GF-D8 (cell line): ENCODE measurements around the gene YKT6.
"Not testable (repeated sequence)": the region's sequence is repeated elsewhere in the genome, so short reads cannot be mapped to it uniquely, and the experiment has no call there.

Source experiments
- DNase-seq: peaks from one replicate; lab custom pipeline; 2025; lab: John Stamatoyannopoulos, UW

Gene YKT6

DNA sequence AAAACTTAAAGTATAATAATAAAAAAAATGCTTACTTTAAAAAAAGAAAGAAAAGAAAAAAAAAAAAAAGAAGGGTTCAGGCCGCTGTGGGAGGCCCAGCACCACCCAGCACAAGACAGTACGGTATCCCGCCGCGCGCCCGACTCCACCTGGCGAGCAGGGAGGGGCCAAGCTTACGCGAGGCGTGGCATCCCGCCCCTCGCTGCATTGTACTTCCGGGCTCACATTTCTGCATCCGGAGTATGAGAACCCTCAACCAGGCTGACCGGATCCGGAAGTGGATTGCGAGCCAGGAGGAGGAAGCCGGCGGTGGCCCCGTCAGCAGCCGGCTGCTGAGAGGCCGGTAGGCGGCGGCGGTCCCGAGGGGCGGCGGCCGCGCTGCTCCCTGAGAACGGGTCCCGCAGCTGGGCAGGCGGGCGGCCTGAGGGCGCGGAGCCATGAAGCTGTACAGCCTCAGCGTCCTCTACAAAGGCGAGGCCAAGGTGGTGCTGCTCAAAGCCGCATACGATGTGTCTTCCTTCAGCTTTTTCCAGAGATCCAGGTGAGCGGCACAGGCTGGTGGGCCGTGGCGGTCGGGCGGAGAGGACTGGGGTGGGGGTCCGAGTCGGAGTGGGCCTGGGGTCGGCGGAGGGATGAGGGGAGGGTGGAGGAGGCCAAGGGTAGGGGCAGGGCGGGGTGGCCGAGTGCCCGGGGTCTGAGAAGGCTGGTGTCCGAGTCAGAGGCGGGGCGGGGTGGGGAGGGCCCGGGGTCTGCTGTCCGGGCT lies at the start of gene YKT6:
YKT6 (plus strand) TSS at position 280 of the 763 bp plus-strand sequence; CDS start at position 438, 158 bp downstream.
- peak; percentile 95 for DNase-seq

- no peak for DNase-seq
These were observed 48.8 kb upstream of the YKT6 start for GRCh38 chr7:44151956-44152355.

- DNase-seq = no peak
These were observed 47.5 kb upstream of the YKT6 start for GRCh38 chr7:44152971-44153947.

- DNase-seq = no peak
These were observed 46.8 kb upstream of the YKT6 start for GRCh38 chr7:44153948-44154335.

- DNase-seq = no peak
These were observed 46.1 kb upstream of the YKT6 start for GRCh38 chr7:44154703-44155102.

GRCh38 chr7:44155191-44156185 lies 45.3 kb upstream of the YKT6 start:
- no peak for DNase-seq

GRCh38 chr7:44156453-44157010 lies 44.2 kb upstream of the YKT6 start:
- no peak for DNase-seq

DNA sequence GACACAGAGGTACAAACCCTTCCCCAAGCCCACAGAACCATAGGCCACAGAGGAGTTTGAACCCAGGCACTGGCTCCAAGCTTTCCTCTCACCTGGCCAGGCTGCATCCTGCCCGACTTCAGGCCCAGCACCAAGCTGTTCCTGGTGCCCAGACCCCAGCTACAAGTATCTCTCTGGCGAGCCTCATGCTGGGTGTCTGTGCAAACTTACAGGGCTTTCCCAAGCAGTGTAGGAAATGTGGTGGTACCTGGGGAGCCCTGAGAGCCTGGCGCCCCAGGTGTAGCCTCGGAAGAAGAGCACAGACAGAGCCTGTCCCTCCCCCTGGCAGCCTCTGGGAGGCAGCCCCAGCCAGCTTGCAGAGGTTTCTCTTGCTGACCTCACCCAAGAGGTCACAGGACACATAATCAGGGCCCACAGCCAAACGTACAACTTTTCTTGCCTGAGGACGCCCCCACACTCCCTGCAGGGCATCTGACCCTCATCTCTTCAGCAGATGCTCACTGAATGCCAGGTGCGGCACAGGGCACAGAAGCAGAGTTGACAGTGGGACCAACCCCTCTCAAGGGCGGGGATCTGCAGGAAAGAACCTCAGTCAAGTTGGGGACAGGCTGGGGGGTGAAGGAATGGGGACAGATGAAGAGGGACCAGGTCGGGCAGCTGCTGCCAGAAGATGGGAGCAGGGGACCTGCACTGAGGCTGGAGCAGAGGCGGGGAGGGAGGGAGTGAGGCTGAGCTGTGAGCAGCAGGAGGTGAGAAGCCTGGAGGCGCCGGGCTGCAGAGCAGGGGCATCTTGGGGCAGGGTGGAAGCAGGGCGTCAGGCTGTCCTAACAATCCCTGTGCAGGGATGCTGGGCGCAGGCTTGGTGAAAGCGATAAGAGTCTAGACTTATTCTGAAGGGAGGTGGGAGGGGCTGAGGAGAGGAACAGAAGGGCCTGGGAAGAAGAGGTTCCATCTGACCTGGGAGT lies 43.4 kb upstream of the YKT6 start:
- DNase-seq = no peak

- DNase-seq = no peak
These were observed 42.5 kb upstream of the YKT6 start for GRCh38 chr7:44158096-44158872.

GRCh38 chr7:44158873-44159631 lies 41.7 kb upstream of the YKT6 start:
- no peak for DNase-seq

DNA sequence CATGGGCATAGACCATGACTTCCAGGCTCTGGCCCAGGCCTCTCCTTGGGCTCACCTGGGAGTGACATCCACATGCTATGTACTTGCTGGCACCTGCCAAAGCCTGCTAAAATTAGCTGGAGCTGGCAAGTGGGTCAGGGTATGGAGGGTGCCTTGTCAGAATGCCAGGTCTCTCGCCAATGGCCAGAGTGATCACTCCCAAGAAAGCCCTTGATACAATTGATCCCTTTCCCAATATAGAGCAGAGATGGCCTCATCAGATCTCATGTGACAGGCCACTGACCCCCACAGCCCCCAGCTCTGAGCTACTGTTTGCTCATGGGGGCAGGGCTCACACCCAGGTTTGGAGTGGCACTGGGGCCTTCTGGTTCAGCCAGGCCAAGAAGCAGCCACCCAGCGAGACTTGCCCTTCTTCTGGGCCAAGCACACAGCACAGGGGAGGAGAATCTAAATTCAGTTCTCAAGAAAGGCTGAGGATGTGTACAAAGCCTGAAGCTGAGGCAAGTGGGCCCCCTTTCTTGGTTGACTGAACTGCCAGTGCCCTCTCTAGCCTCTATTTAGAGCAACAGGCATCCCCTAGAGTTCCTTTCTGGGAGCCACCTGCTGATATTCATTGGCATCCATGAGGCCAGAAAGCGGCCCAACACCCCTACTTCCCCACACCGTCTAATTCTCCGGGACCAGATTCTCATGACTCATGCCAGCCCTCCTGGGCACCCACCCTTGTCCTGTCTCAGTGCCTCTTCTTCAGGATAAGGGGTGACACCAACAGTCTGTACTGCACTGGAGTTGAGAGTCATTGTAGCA lies 40.8 kb upstream of the YKT6 start:
- no peak for DNase-seq

DNA sequence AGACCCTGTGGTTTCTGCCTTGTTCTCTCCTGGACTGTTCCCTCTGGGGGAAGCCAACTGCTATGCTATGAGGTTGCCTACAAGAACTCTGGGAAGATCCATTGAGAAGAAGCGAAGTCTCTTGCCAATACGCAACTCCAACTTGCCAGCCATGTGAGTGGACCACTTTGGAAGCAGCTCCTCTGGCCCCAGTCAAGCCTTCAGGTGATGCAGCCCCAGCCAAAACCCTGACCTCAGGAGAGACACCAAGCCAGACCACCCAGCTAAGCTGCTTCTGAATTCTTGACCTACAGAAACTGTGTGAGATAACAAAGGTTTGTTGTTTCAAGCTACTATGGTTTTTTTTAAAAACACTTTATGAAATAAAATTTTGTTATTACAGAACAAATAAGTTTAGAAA lies 39.4 kb upstream of the YKT6 start:
- no peak for DNase-seq

DNA sequence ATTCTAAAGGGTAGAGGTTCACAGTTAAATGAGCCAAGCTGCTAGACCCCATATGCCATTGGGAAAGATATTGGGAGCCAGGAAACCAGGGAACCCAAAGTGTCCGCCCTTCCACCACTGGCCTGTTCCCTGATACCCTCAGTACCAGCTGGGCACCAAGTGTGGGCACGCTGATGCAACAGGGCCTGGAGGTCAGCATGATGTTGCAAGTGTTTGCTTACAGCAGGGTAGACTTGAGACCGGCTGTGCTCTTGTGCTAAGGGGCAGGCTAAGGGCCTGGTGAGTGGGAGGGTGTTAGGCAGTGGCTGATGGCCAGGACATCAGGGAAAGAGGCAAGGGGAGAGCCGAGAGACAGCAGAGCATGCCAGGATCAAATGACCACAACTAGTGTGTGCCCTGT lies 38.6 kb upstream of the YKT6 start:
- DNase-seq = no peak

- DNase-seq = no peak
These were observed 37.9 kb upstream of the YKT6 start for GRCh38 chr7:44162785-44163395.

DNA sequence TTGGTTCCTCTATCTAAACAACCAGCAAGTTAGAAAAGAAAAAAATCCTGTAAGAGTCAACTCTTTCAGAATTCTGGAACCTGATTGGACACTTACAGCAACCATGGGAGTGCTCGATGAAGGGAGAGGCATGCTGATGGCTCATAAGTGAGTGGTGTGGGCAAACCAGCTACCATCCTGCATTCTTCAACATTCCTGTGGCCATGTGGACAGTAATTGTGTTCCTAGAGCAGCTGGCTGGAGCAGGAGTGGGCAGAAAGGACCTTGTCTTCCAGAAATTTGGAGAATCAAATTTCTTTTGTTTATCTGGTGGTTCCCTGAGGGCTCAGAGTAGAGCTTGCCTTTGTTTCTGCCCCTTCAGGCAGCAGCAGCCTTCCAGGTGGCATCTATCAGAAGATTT lies 37.2 kb upstream of the YKT6 start:
- no peak for DNase-seq

DNA sequence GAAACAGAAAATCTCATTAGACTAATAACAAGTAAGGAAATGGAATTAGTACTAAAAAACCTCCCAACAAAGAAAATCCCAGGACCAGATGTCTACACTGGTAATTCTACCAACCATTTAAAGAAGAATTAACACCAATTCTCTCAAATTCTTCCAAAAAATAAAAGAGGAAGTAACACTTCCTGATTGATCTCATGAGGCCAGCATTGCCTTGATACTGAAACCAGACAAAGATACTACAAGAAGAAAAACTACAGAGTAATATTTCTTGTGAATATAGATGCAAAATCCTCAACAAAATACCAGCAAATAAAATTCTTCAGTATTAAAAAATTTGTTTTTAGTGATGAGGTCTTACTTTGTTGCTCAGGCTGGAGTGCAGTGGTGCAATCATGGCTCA lies 32.9 kb upstream of the YKT6 start:
- DNase-seq = no peak

DNA sequence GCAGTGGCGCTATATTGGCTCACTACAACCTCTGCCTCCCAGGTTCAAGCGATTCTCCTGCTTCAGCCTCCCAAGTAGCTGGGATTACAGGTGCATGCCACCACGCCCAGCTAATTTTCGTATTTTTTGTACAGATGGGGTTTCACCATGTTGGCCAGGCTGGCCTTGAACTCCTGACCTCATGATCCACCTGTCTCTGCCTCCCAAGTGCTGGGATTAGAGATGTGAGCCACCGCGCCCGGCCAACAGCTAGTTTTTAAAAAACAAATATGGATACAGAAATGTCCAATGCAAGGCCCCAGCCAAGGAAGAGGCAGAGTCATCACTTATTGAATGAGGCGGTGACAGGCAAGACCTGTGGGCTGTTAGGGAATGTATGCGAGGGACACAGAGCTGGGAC lies 28.9 kb upstream of the YKT6 start:
- not testable (repeated sequence) for DNase-seq
